HEK293 (cell line): ENCODE data around the gene UBE2G2.

Experiments used
- SCRT1 ChIP-seq: fragments of 450-650 bp; formaldehyde crosslinking; IDR thresholded peaks from 2 replicates; pipeline ENCODE4 v1.5.1; 2016; ENCODE audit warnings: missing biosample characterization, missing genetic modification characterization, borderline replicate concordance
- SETDB1 ChIP-seq: IDR thresholded peaks from one replicate; pipeline ENCODE4 v1.6.1; 2017; ENCODE audit warnings: mild to moderate bottlenecking, low read length, moderate library complexity, mixed read lengths; ENCODE audit not compliant: insufficient read length
- ZFP37 ChIP-seq: fragments of 450-650 bp; formaldehyde crosslinking; IDR thresholded peaks from 2 replicates; pipeline ENCODE4 v1.5.1; 2016; ENCODE audit warnings: missing biosample characterization, missing genetic modification characterization
- ZNF146 ChIP-seq: fragments of 450-650 bp; formaldehyde crosslinking; IDR thresholded peaks from 2 replicates; pipeline ENCODE4 v1.5.1; 2016; ENCODE audit warnings: missing biosample characterization, missing genetic modification characterization
- ZNF248 ChIP-seq: fragments of 450-650 bp; formaldehyde crosslinking; IDR thresholded peaks from 2 replicates; pipeline ENCODE4 v1.5.1; 2017; ENCODE audit warnings: missing biosample characterization, missing genetic modification characterization
- ZNF274 ChIP-seq, 2 experiments: fragments of 200-500 bp in 1 of 2; fragments of 450-650 bp in 1 of 2; sonication (Bioruptor generic) in 1 of 2; formaldehyde crosslinking in 1 of 2; IDR thresholded peaks; 2 replicates each; pipeline versions ENCODE4 v1.5.1 to v1.6.1; 2014 to 2016; ENCODE audit warnings: borderline replicate concordance in 1 of 2, inconsistent platforms in 1 of 2, low read length in 1 of 2, missing biosample characterization in 1 of 2, missing genetic modification characterization in 1 of 2
- ZNF292 ChIP-seq: fragments of 450-650 bp; formaldehyde crosslinking; IDR thresholded peaks from 2 replicates; pipeline ENCODE4 v1.5.1; 2016; ENCODE audit warnings: low read depth, missing biosample characterization, missing genetic modification characterization, borderline replicate concordance
- ZNF501 ChIP-seq: fragments of 450-650 bp; formaldehyde crosslinking; IDR thresholded peaks from 2 replicates; pipeline ENCODE4 v1.5.1; 2016; ENCODE audit warnings: missing biosample characterization, missing genetic modification characterization
- ZNF561 ChIP-seq: fragments of 450-650 bp; IDR thresholded peaks from 2 replicates; pipeline ENCODE4 v1.5.1; 2018; ENCODE audit warnings: missing biosample characterization, missing genetic modification characterization, borderline replicate concordance
- ZNF777 ChIP-seq: fragments of 450-650 bp; formaldehyde crosslinking; IDR thresholded peaks from 2 replicates; pipeline ENCODE4 v1.5.1; 2017; ENCODE audit warnings: missing biosample characterization, missing genetic modification characterization, borderline replicate concordance
- TF ChIP-seq, protein P1 (sequence below): fragments of 450-650 bp; formaldehyde crosslinking; IDR thresholded peaks from 2 replicates; pipeline ENCODE4 v1.5.1; 2016; ENCODE audit warnings: missing biosample characterization, missing genetic modification characterization
- TF ChIP-seq, protein P2 (sequence below): fragments of 450-650 bp; formaldehyde crosslinking; IDR thresholded peaks from 2 replicates; pipeline ENCODE4 v1.5.1; 2016; ENCODE audit warnings: missing biosample characterization, missing genetic modification characterization

DNA sequence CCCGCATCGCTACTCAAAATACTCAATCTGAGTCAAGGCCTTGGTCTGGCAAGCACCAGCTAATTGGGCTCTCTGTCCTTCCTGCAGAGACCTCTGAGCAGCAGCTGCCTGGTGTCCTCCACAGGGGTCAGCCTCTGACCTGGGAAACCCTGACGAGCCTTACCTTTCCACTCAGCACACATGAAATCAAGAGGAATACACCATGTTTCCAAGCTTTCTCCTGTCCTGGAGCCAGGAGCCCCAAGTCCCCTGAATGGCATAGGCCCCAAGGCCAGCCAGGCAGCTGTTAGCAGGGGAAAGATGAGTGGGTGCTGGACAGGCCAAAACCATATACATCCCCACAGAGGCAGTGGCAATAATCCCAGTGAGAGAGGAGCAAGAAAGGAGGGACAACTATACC, 63.0 kb downstream of the UBE2G2 start:
- no peak for TF ChIP-seq ZNF561
- no peak for TF ChIP-seq ZNF274 (IDR thresholded peaks at IDR 0.05; ENCODE audit: low read length)
- TF ChIP-seq ZNF274 (tag by site-specific recombination; IDR thresholded peaks at IDR 0.05; ENCODE audit: borderline replicate concordance): no peak
- TF ChIP-seq ZFP37: no peak
- TF ChIP-seq ZNF248 (tag by site-specific recombination): no peak
- TF ChIP-seq, protein P1, sequence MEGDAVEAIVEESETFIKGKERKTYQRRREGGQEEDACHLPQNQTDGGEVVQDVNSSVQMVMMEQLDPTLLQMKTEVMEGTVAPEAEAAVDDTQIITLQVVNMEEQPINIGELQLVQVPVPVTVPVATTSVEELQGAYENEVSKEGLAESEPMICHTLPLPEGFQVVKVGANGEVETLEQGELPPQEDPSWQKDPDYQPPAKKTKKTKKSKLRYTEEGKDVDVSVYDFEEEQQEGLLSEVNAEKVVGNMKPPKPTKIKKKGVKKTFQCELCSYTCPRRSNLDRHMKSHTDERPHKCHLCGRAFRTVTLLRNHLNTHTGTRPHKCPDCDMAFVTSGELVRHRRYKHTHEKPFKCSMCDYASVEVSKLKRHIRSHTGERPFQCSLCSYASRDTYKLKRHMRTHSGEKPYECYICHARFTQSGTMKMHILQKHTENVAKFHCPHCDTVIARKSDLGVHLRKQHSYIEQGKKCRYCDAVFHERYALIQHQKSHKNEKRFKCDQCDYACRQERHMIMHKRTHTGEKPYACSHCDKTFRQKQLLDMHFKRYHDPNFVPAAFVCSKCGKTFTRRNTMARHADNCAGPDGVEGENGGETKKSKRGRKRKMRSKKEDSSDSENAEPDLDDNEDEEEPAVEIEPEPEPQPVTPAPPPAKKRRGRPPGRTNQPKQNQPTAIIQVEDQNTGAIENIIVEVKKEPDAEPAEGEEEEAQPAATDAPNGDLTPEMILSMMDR (tag by site-specific recombination): no peak
- TF ChIP-seq ZNF501: no peak
- TF ChIP-seq ZNF777 (tag by site-specific recombination): no peak
- TF ChIP-seq ZNF292 (tag by site-specific recombination): no peak
- TF ChIP-seq SETDB1: no peak
- no peak for TF ChIP-seq ZNF146 (tag by site-specific recombination)
- TF ChIP-seq SCRT1 (tag by site-specific recombination): no peak
- TF ChIP-seq, protein P2, sequence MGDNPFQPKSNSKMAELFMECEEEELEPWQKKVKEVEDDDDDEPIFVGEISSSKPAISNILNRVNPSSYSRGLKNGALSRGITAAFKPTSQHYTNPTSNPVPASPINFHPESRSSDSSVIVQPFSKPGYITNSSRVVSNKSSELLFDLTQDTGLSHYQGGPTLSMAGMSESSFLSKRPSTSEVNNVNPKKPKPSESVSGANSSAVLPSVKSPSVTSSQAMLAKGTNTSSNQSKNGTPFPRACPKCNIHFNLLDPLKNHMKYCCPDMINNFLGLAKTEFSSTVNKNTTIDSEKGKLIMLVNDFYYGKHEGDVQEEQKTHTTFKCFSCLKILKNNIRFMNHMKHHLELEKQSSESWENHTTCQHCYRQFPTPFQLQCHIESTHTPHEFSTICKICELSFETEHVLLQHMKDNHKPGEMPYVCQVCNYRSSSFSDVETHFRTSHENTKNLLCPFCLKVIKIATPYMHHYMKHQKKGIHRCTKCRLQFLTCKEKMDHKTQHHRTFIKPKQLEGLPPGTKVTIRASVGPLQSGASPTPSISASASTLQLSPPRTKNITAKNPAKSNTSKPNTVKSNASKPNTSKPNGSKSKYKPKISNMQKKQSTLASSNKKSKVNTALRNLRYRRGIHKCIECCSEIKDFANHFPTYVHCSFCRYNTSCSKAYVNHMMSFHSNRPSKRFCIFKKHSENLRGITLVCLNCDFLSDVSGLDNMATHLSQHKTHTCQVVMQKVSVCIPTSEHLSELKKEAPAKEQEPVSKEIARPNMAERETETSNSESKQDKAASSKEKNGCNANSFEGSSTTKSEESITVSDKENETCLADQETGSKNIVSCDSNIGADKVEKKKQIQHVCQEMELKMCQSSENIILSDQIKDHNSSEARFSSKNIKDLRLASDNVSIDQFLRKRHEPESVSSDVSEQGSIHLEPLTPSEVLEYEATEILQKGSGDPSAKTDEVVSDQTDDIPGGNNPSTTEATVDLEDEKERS (tag by site-specific recombination): no peak
